Stimulated activated CD8-positive, alpha-beta memory T cell treated with anti-CD3 and anti-CD28 coated beads, Interleukin-15, amount 100 ng/mL, for 1 hour (primary cell): ENCODE measurements around the gene BASP1.
"Not testable (repeated sequence)": the region's sequence is repeated elsewhere in the genome, so short reads cannot be mapped to it uniquely, and the experiment has no call there.

Source experiments
- DNase-seq: peaks from one replicate; pipeline ENCODE4 v3.0.0-alpha.2; 2020; ENCODE audit warnings: low read depth

The BASP1 gene

GRCh38 chr5:17223367-17224185, 6.1 kb downstream of the BASP1 start:
- DNase-seq, result no peak

- DNase-seq, result no peak
Measured at GRCh38 chr5:17224858-17225511, 7.6 kb downstream of the BASP1 start.

GRCh38 chr5:17225520-17225919, 8.1 kb downstream of the BASP1 start:
- DNase-seq, result no peak

- DNase-seq, result no peak
Measured at GRCh38 chr5:17227868-17228267, 10.4 kb downstream of the BASP1 start.

GRCh38 chr5:17228821-17229291, 11.4 kb downstream of the BASP1 start:
- DNase-seq, result no peak

GRCh38 chr5:17229313-17229712, 11.9 kb downstream of the BASP1 start:
- DNase-seq, result no peak

GRCh38 chr5:17230191-17230590, 12.8 kb downstream of the BASP1 start:
- DNase-seq, result no peak

GRCh38 chr5:17230808-17231525, 13.5 kb downstream of the BASP1 start:
- no peak for DNase-seq

- DNase-seq, result no peak
Measured at GRCh38 chr5:17232405-17232804, 15.0 kb downstream of the BASP1 start.

- no peak for DNase-seq
Measured at GRCh38 chr5:17233488-17233887, 16.1 kb downstream of the BASP1 start.

GRCh38 chr5:17234374-17234773, 16.9 kb downstream of the BASP1 start:
- DNase-seq, result no peak

- DNase-seq, result no peak
Measured at GRCh38 chr5:17235731-17236330, 18.4 kb downstream of the BASP1 start.

GRCh38 chr5:17238521-17239041, 21.1 kb downstream of the BASP1 start:
- no peak for DNase-seq

- no peak for DNase-seq
Measured at GRCh38 chr5:17239953-17240352, 22.5 kb downstream of the BASP1 start.

- no peak for DNase-seq
Measured at GRCh38 chr5:17240487-17240886, 23.1 kb downstream of the BASP1 start.

- no peak for DNase-seq
Measured at GRCh38 chr5:17241635-17242034, 24.2 kb downstream of the BASP1 start.

GRCh38 chr5:17243287-17244063, 26.0 kb downstream of the BASP1 start:
- DNase-seq, result no peak

- no peak for DNase-seq
Measured at GRCh38 chr5:17249029-17249634, 31.7 kb downstream of the BASP1 start.

GRCh38 chr5:17249841-17250240, 32.4 kb downstream of the BASP1 start:
- not testable (repeated sequence) for DNase-seq

GRCh38 chr5:17252543-17252942, 35.1 kb downstream of the BASP1 start:
- no peak for DNase-seq

GRCh38 chr5:17255471-17256021, 38.1 kb downstream of the BASP1 start:
- no peak for DNase-seq
